Endothelial cell (in vitro differentiated cells): Measurements from ENCODE around the gene ANKRD9. TPM values are rescaled to one million over a fixed set of nuclear protein-coding genes. Genes with fewer than 3 reads are reported as not detected.

Experiments
- DNase-seq: peaks from one replicate; pipeline ENCODE4 v3.0.0; 2021; ENCODE audit warnings: low spot score
- H3K27ac Mint-ChIP-seq: one replicate; pipeline ENCODE4 v1.8.0; 2021; ENCODE audit warnings: mixed read lengths, inconsistent platforms; ENCODE audit not compliant: unreplicated experiment
- H3K27me3 Mint-ChIP-seq: one replicate; pipeline ENCODE4 v1.8.0; 2021; ENCODE audit warnings: mild to moderate bottlenecking, moderate library complexity, mixed read lengths, inconsistent platforms; ENCODE audit not compliant: unreplicated experiment
- H3K36me3 Mint-ChIP-seq: one replicate; pipeline ENCODE4 v1.8.0; 2021; ENCODE audit warnings: mild to moderate bottlenecking, low read depth, mixed read lengths, inconsistent platforms; ENCODE audit not compliant: unreplicated experiment
- H3K4me1 Mint-ChIP-seq: one replicate; pipeline ENCODE4 v1.8.0; 2021; ENCODE audit warnings: mild to moderate bottlenecking, mixed read lengths, inconsistent platforms; ENCODE audit not compliant: unreplicated experiment
- H3K4me3 Mint-ChIP-seq: one replicate; pipeline ENCODE4 v1.8.0; 2021; ENCODE audit warnings: mild to moderate bottlenecking, mixed read lengths, inconsistent platforms; ENCODE audit not compliant: unreplicated experiment
- H3K9me3 Mint-ChIP-seq: one replicate; pipeline ENCODE4 v1.8.0; 2021; ENCODE audit warnings: mixed read lengths, inconsistent platforms; ENCODE audit not compliant: unreplicated experiment
- total RNA-seq: library from RNA; stranded (reverse); fragmentation: NEBNext Ultra II Directional; extraction: Animal tissue kit (Norgen Biotek cat#: 25700); gene quantifications from one replicate; pipeline ENCODE4 v1.2.1, GENCODE V29; 2021; ENCODE audit not compliant: unreplicated experiment
- TF ChIP-seq, protein P1 (sequence below): fragments of 200-600 bp; sonication (generic); IDR thresholded peaks from one replicate; pipeline ENCODE4 v1.5.0; 2021; ENCODE audit warnings: antibody characterized with exemption; ENCODE audit not compliant: unreplicated experiment

The ANKRD9 gene
- total RNA-seq, 1 donor from 2014 or later, result 9.4 TPM

DNA sequence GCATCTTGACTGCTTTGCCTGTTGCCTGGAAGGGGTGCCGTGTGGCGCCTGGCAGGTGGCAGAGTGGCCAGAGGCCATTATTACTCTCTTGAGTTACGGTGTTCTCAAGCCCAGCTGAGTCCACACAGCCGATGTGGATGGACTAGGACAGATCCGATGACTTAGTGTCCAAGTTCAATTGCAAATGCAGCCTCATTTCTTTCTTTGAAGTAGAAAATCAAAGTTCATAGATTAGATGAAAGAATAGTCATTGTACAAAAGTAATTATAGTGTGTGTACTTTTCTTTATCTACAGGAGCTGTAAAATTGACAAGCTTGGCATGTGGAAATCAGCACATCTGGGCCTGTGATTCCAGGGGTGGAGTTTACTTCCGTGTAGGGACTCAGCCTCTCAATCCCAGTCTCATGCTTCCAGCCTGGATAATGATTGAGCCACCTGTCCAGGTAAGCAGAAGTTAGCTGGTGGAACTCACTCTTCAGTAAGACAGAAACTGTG lies 44.7 kb downstream of the ANKRD9 start:
- peaks cover 26% of the 10 kb centered on the region for H3K36me3 Mint-ChIP-seq
- TF ChIP-seq, protein P1, sequence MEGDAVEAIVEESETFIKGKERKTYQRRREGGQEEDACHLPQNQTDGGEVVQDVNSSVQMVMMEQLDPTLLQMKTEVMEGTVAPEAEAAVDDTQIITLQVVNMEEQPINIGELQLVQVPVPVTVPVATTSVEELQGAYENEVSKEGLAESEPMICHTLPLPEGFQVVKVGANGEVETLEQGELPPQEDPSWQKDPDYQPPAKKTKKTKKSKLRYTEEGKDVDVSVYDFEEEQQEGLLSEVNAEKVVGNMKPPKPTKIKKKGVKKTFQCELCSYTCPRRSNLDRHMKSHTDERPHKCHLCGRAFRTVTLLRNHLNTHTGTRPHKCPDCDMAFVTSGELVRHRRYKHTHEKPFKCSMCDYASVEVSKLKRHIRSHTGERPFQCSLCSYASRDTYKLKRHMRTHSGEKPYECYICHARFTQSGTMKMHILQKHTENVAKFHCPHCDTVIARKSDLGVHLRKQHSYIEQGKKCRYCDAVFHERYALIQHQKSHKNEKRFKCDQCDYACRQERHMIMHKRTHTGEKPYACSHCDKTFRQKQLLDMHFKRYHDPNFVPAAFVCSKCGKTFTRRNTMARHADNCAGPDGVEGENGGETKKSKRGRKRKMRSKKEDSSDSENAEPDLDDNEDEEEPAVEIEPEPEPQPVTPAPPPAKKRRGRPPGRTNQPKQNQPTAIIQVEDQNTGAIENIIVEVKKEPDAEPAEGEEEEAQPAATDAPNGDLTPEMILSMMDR, result no peak
- no peak for DNase-seq
- no peaks in the 10 kb centered on the region for H3K4me1 Mint-ChIP-seq
- no peak overlapping the region for H3K4me3 Mint-ChIP-seq
- H3K9me3 Mint-ChIP-seq, result no peaks in the 10 kb centered on the region
- H3K27me3 Mint-ChIP-seq, result no peaks in the 10 kb centered on the region
- no peak overlapping the region for H3K27ac Mint-ChIP-seq

DNA sequence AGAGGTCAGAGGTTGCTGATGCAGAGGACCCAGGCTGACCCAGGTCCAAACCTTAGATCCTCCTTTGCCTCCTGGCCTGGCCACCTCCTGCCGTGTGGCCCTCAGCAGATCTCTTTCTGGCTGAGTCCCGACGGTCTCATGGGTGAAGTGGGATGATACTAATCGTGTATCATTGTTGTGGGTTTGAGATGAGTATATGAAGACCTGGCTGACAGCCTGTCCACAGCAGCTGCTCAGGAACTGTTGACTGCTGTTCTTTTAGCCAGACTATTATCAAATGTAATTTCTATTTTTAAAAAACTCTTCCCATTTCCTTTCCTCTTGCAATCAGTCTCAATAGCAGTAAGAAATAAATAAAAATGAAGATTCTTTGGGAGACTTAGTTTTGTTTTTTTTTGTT lies 45.6 kb downstream of the ANKRD9 start:
- no peaks in the 10 kb centered on the region for H3K9me3 Mint-ChIP-seq
- DNase-seq, result no peak
- peaks cover 24% of the 10 kb centered on the region for H3K36me3 Mint-ChIP-seq
- TF ChIP-seq, protein P1, result no peak
- no peak overlapping the region for H3K4me3 Mint-ChIP-seq
- no peaks in the 10 kb centered on the region for H3K27me3 Mint-ChIP-seq
- no peak overlapping the region for H3K27ac Mint-ChIP-seq
- H3K4me1 Mint-ChIP-seq, result no peaks in the 10 kb centered on the region

DNA sequence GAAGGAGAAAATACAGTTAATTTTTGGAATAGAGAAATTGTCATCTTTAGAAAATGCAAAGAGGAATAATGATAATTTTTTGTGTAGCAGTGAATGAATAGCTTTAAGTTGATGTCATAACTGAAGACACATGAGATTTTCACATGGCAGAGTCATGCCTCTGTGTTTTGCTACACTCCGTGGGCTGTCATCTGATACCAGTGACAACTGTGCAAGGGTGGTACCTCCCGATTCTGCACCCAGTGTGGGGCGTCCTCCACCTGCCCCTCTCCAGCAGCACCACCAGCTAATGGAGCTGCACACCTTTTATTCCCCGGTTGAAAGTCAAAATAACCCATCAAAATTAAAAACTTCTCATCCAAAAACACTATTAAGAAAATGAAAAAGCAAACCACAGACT lies 47.2 kb downstream of the ANKRD9 start:
- Mint-ChIP-seq H3K9me3 (no peaks in the 10 kb centered on the region), H3K27ac (no peak overlapping the region), H3K4me1 (no peaks in the 10 kb centered on the region), H3K4me3 (no peak overlapping the region), H3K36me3 (peaks cover 24% of the 10 kb centered on the region), H3K27me3 (no peaks in the 10 kb centered on the region)
- no peak for DNase-seq
- TF ChIP-seq, protein P1, result no peak

DNA sequence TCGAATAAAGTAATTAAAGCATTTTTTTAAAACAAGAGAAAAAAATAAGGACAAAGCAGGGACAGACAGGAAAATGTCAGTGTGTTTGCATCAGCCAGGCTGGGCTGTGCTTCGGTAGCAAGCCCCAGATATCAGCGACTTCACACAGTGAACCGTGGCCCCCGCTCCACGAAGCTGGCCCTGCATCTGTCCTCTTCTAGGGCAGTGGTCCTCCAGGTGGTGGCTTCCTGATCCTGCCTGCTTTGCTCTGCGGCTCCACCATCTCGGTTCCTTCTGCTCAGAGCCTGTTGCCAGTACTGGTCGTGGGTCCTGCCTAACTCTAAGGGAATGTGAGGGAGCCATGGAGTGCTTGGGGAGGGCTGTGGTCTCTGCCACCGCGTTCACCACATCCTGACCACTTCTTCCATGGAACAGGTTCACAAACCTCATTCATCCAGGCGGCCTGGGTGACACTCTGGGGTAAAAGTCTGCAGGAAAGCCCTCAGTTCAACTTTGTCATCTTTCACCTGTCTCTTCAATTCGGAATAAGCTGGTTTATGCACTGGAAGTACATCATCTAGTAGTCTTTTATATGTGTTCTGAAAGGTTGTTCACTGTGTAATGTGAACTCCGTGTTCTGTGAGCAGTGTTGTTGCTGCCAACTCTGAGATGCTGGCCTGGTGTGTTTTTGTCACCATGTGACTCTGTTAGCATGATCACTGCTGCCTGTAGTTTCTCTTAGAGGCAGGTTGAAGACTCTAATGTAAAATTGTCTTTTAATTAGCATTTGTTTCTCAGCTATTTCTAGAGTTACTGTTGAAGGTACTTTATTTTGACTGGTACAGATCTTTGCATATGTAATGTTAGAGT lies 47.9 kb downstream of the ANKRD9 start:
- Mint-ChIP-seq H3K9me3 (no peaks in the 10 kb centered on the region), H3K36me3 (peaks cover 22% of the 10 kb centered on the region), H3K27ac (no peak overlapping the region), H3K4me3 (no peak overlapping the region), H3K27me3 (no peaks in the 10 kb centered on the region), H3K4me1 (no peaks in the 10 kb centered on the region)
- no peak for DNase-seq
- TF ChIP-seq, protein P1, result no peak

GRCh38 chr14:102457509-102457908 lies 52.1 kb downstream of the ANKRD9 start:
- Mint-ChIP-seq H3K4me3 (no peak overlapping the region), H3K27me3 (peaks cover 3% of the 10 kb centered on the region), H3K36me3 (peaks cover 15% of the 10 kb centered on the region), H3K9me3 (no peaks in the 10 kb centered on the region), H3K27ac (no peak overlapping the region), H3K4me1 (no peaks in the 10 kb centered on the region)
- no peak for DNase-seq
- TF ChIP-seq, protein P1, result no peak
